Measurements from ENCODE around the gene FA2H. TPM values are rescaled to one million over a fixed set of nuclear protein-coding genes. Genes with fewer than 3 reads are reported as not detected.
"Not testable (repeated sequence)": the region's sequence is repeated elsewhere in the genome, so short reads cannot be mapped to it uniquely, and the experiment has no call there.

Gene FA2H
- total RNA-seq, 2 donors from 2014 or later: 51.0 to 75.7 TPM

DNA sequence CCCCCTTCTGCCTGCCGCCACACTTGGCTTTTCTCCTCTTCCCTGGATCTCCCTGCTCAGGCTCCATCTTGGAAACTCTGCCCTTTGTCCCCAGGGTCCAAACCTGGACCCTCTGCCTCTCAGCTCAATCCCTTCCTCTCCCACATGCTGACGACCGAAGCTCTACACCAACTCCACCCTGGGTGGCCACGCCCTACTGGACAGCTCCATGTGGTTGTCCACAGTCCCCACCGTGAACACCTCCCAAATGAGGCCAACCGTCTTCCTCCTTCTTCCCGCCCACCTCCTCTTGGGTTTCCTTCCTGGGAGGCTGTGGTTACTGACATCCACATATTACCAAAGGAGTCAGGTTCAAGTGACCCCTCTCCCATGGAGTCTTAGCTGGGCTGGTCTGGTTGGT lies 51.4 kb downstream of the FA2H start:
- TF ChIP-seq, protein P1, sequence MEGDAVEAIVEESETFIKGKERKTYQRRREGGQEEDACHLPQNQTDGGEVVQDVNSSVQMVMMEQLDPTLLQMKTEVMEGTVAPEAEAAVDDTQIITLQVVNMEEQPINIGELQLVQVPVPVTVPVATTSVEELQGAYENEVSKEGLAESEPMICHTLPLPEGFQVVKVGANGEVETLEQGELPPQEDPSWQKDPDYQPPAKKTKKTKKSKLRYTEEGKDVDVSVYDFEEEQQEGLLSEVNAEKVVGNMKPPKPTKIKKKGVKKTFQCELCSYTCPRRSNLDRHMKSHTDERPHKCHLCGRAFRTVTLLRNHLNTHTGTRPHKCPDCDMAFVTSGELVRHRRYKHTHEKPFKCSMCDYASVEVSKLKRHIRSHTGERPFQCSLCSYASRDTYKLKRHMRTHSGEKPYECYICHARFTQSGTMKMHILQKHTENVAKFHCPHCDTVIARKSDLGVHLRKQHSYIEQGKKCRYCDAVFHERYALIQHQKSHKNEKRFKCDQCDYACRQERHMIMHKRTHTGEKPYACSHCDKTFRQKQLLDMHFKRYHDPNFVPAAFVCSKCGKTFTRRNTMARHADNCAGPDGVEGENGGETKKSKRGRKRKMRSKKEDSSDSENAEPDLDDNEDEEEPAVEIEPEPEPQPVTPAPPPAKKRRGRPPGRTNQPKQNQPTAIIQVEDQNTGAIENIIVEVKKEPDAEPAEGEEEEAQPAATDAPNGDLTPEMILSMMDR (IDR thresholded peaks at IDR 0.05): no peak
- intact Hi-C loops (cut with DNase I): no loop called here

GRCh38 chr16:74722156-74722555 lies 52.5 kb downstream of the FA2H start:
- H3K27ac ChIP-seq; H3K4me1 ChIP-seq; H3K4me3 ChIP-seq; H3K27me3 ChIP-seq; intact Hi-C loops (cut with DNase I); DNase-seq; H3K36me3 ChIP-seq; H3K9ac ChIP-seq (ENCODE audit: low read depth in 2 of 2, low read length in 2 of 2); H3K9me3 ChIP-seq: not testable (repeated sequence)

More for the DNA sequence above, 51.4 kb downstream of the FA2H start:
- DNase-seq: no peak
- no peaks in the 10 kb centered on the region for H3K4me1 ChIP-seq
- H3K27ac ChIP-seq: no peak overlapping the region
- no peaks in the 10 kb centered on the region for H3K27me3 ChIP-seq
- H3K9me3 ChIP-seq: no peaks in the 10 kb centered on the region
- no peaks in the 10 kb centered on the region for H3K36me3 ChIP-seq
- no peak overlapping the region for H3K9ac ChIP-seq (ENCODE audit: low read depth in 2 of 2, low read length in 2 of 2)
- no peak overlapping the region for H3K4me3 ChIP-seq

- intact Hi-C loops (cut with DNase I): no loop called here
- TF ChIP-seq, protein P1 (IDR thresholded peaks at IDR 0.05): no peak
- Histone ChIP-seq H3K4me1 (no peaks in the 10 kb centered on the region), H3K36me3 (no peaks in the 10 kb centered on the region), H3K4me3 (no peak overlapping the region), H3K27me3 (no peaks in the 10 kb centered on the region), H3K9me3 (no peaks in the 10 kb centered on the region), H3K9ac (ENCODE audit: low read depth in 2 of 2, low read length in 2 of 2) (no peak overlapping the region), H3K27ac (no peak overlapping the region)
- no peak for DNase-seq
Observed at GRCh38 chr16:74721716-74722115, 52.9 kb downstream of the FA2H start.

DNA sequence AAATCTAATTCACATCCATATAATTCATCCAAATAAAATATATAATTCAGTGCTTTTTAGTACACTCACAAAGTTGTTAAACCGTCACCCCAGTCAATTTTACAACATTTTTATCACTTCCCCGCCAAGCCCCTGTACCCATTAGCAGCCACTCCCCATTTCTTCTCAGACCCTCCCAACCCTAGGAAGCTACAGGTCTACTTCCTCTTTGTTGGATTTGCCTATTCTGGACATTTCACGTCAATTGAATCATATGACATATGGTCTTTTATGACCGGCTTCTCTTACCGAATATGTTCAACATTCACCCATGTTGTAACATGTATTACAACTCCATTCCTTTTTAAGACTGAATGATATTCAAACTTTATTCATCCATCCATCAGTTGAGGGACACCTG lies 54.0 kb downstream of the FA2H start:
- DNase-seq: no peak
- no peak overlapping the region for H3K27ac ChIP-seq
- H3K9me3 ChIP-seq: no peaks in the 10 kb centered on the region
- no peak overlapping the region for H3K9ac ChIP-seq (ENCODE audit: low read depth in 2 of 2, low read length in 2 of 2)
- H3K4me1 ChIP-seq: no peaks in the 10 kb centered on the region
- no peaks in the 10 kb centered on the region for H3K27me3 ChIP-seq
- TF ChIP-seq, protein P1 (IDR thresholded peaks at IDR 0.05): no peak
- H3K4me3 ChIP-seq: no peak overlapping the region
- H3K36me3 ChIP-seq: no peaks in the 10 kb centered on the region
- intact Hi-C loops (cut with DNase I): no loop called here

- no peaks in the 10 kb centered on the region for H3K36me3 ChIP-seq
- intact Hi-C loops (cut with DNase I): no loop called here
- H3K4me1 ChIP-seq: no peaks in the 10 kb centered on the region
- H3K9me3 ChIP-seq: no peaks in the 10 kb centered on the region
- H3K9ac ChIP-seq (ENCODE audit: low read depth in 2 of 2, low read length in 2 of 2): no peak overlapping the region
- TF ChIP-seq, protein P1 (IDR thresholded peaks at IDR 0.05): no peak
- H3K27ac ChIP-seq: no peak overlapping the region
- DNase-seq: no peak
- H3K4me3 ChIP-seq: no peak overlapping the region
- H3K27me3 ChIP-seq: no peaks in the 10 kb centered on the region
Observed at GRCh38 chr16:74718741-74719610, 55.6 kb downstream of the FA2H start.

- Histone ChIP-seq H3K4me1 (no peaks in the 10 kb centered on the region), H3K36me3 (no peaks in the 10 kb centered on the region), H3K9ac (ENCODE audit: low read depth in 2 of 2, low read length in 2 of 2) (no peak overlapping the region), H3K4me3 (no peak overlapping the region), H3K27ac (no peak overlapping the region), H3K27me3 (no peaks in the 10 kb centered on the region), H3K9me3 (no peaks in the 10 kb centered on the region)
- no peak for DNase-seq
- intact Hi-C loops (cut with DNase I): no loop called here
- TF ChIP-seq, protein P1 (IDR thresholded peaks at IDR 0.05): no peak
Observed at GRCh38 chr16:74718140-74718539, 56.5 kb downstream of the FA2H start.
